Body of pancreas (tissue), 4 donors: ENCODE results near the gene SYT13.

ENCODE experiments used
- POLR2A ChIP-seq, 3 donors: fragments of 450-650 bp; IDR thresholded peaks; one replicate each; pipeline ENCODE4 v1.6.1; 2016; ENCODE audit warnings: antibody characterized with exemption in 3 of 3, mild to moderate bottlenecking in 2 of 3
- TF ChIP-seq, protein P1 (sequence below), 7 experiments: fragments of 450-650 bp in 4 of 7; fragments of 200-600 bp in 3 of 7; sonication (generic) in 3 of 7; IDR thresholded peaks; one replicate each; pipeline ENCODE4 v1.5.1; 2016 to 2019; ENCODE audit warnings: antibody characterized with exemption in 7 of 7

DNA sequence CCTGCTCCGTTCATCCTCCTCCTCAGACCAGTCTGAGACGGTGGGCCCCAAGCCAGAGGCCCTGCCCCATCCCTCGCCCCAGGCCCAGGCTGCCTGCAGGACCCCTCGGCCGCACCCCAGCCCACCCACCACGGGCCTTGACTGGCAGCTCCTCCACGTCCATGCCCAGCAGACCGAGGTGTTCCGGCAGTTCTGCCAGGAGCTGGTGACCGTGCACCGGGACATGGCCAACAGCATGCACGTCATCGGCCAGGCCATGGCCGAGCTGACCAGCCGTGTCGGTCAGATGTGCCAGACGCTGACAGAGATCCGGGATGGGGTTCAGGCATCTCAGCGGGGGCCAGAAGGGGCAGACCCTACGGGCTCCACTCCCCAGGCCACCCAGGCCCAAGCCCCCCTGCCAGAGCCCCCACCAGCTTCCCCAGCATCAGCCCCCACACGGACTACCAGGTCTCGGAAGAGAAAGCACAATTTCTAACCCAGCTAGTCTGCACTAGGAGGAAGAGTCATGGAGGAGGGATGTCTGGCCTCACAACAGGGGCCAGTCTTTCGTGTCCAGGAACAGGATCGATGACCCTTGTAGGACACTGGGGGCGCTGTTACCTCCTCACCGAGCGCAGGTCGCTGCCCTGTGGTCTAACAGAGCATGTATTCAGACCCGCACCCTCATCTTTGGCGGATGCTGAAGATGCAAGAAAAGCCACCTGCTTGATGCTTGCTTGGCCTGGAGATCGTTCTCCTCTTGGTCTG, 73.4 kb downstream of the SYT13 start:
- TF ChIP-seq, protein P1, sequence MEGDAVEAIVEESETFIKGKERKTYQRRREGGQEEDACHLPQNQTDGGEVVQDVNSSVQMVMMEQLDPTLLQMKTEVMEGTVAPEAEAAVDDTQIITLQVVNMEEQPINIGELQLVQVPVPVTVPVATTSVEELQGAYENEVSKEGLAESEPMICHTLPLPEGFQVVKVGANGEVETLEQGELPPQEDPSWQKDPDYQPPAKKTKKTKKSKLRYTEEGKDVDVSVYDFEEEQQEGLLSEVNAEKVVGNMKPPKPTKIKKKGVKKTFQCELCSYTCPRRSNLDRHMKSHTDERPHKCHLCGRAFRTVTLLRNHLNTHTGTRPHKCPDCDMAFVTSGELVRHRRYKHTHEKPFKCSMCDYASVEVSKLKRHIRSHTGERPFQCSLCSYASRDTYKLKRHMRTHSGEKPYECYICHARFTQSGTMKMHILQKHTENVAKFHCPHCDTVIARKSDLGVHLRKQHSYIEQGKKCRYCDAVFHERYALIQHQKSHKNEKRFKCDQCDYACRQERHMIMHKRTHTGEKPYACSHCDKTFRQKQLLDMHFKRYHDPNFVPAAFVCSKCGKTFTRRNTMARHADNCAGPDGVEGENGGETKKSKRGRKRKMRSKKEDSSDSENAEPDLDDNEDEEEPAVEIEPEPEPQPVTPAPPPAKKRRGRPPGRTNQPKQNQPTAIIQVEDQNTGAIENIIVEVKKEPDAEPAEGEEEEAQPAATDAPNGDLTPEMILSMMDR (IDR thresholded peaks at IDR 0.05): no peak
- TF ChIP-seq POLR2A (IDR thresholded peaks at IDR 0.05): no peak
